22Rv1 (cell line): ENCODE data around the gene NXPH3.

Experiments
- H3K27ac ChIP-seq: fragments of 450-650 bp; 2 replicates; pipeline ENCODE4 v1.5.1; 2017
- CTCF ChIP-seq: fragments of 450-650 bp; IDR thresholded peaks from 2 replicates; pipeline ENCODE4 v1.5.1; 2017; ENCODE audit warnings: mild to moderate bottlenecking
- ZFX ChIP-seq: fragments of 450-650 bp; IDR thresholded peaks from 2 replicates; pipeline ENCODE4 v1.6.1; 2017; ENCODE audit warnings: antibody characterized with exemption, borderline replicate concordance

The NXPH3 gene

GRCh38 chr17:49573510-49574322 is 2.0 kb upstream of the NXPH3 start:
- TF ChIP-seq ZFX (no peak), CTCF (no peak)

GRCh38 chr17:49574323-49574781 is 1.3 kb upstream of the NXPH3 start:
- H3K27ac ChIP-seq: no peak overlapping the region
- TF ChIP-seq ZFX (no peak), CTCF (no peak)

More at GRCh38 chr17:49573510-49574322, 2.0 kb upstream of the NXPH3 start:
- no peak overlapping the region for H3K27ac ChIP-seq

GRCh38 chr17:49574945-49575678 is 559 bp upstream of the NXPH3 start:
- TF ChIP-seq CTCF: no peak
- no peak for TF ChIP-seq ZFX
- no peak overlapping the region for H3K27ac ChIP-seq

- TF ChIP-seq CTCF: no peak
- no peak for TF ChIP-seq ZFX
Measured at GRCh38 chr17:49576088-49576916, 631 bp downstream of the NXPH3 start.

GRCh38 chr17:49576917-49577649 is 1.4 kb downstream of the NXPH3 start:
- TF ChIP-seq ZFX: no peak
- no peak for TF ChIP-seq CTCF
- no peak overlapping the region for H3K27ac ChIP-seq

More at GRCh38 chr17:49576088-49576916, 631 bp downstream of the NXPH3 start:
- no peak overlapping the region for H3K27ac ChIP-seq

GRCh38 chr17:49577650-49577934 is 1.9 kb downstream of the NXPH3 start:
- TF ChIP-seq ZFX (no peak), CTCF (no peak)
- no peak overlapping the region for H3K27ac ChIP-seq
